Transverse colon (tissue), 4 donors: ENCODE results near the gene LRSAM1.

Experiments
- POLR2A ChIP-seq: fragments of 450-650 bp; IDR thresholded peaks from one replicate; pipeline ENCODE4 v1.6.1; 2016; ENCODE audit warnings: antibody characterized with exemption, mild to moderate bottlenecking, moderate library complexity
- POLR2AphosphoS5 ChIP-seq, 3 donors: sonication (generic); formaldehyde crosslinking; IDR thresholded peaks; one replicate each; pipeline ENCODE4 v1.6.1; 2016; ENCODE audit warnings: antibody characterized with exemption in 3 of 3
- TF ChIP-seq, protein P1 (sequence below), 5 experiments: fragments of 200-600 bp in 3 of 5; fragments of 450-650 bp in 2 of 5; sonication (generic) in 3 of 5; IDR thresholded peaks; 1 replicate in 2 of 5; 2 replicates in 3 of 5; pipeline ENCODE4 v1.5.1; 2016 to 2017; ENCODE audit warnings: antibody characterized with exemption in 5 of 5, inconsistent platforms in 3 of 5, mild to moderate bottlenecking in 2 of 5, moderate library complexity in 1 of 5

DNA sequence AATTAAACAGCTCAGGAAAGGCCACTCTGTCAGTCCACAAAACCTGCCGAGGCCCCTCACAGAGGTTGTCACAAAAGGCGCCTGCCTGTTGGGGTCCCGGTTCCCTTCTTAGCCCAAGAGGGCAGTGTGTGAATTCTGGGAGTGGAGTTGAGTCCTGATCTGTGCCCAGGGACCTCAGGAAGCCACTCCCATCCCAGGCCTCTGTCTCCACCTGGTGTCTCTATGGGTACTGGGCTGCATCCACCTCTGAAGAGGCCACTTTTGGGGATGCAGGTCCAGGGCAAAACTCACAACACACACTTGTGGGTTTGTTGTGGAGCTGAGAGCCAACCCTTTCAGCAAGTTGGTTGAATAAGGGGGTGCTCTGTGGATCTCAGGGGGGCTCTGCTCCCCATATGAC is 86.5 kb downstream of the LRSAM1 start:
- TF ChIP-seq, protein P1, sequence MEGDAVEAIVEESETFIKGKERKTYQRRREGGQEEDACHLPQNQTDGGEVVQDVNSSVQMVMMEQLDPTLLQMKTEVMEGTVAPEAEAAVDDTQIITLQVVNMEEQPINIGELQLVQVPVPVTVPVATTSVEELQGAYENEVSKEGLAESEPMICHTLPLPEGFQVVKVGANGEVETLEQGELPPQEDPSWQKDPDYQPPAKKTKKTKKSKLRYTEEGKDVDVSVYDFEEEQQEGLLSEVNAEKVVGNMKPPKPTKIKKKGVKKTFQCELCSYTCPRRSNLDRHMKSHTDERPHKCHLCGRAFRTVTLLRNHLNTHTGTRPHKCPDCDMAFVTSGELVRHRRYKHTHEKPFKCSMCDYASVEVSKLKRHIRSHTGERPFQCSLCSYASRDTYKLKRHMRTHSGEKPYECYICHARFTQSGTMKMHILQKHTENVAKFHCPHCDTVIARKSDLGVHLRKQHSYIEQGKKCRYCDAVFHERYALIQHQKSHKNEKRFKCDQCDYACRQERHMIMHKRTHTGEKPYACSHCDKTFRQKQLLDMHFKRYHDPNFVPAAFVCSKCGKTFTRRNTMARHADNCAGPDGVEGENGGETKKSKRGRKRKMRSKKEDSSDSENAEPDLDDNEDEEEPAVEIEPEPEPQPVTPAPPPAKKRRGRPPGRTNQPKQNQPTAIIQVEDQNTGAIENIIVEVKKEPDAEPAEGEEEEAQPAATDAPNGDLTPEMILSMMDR (IDR thresholded peaks at IDR 0.05): peak in 1 of 5 experiments; percentile 17
- TF ChIP-seq POLR2A (no peak), POLR2AphosphoS5 (IDR thresholded peaks at IDR 0.05) (no peak)
